Left colon (tissue), 2 donors: ENCODE data around the gene SLC4A8. TPM values are rescaled to one million over a fixed set of nuclear protein-coding genes. Genes with fewer than 3 reads are reported as not detected.

ENCODE experiments used
- ATAC-seq: fragments of 200-7000 bp; cut with Tn5 transposase; one replicate; pipeline ENCODE4 v1.9.1; 2020; ENCODE audit warnings: mild to moderate bottlenecking, moderate library complexity
- DNase-seq, 2 donors: peaks; one replicate each; pipeline ENCODE4 v3.0.0-alpha.2; 2020
- intact Hi-C, 2 donors: fragments of 100-400 bp; cut with DNase I in 1 of 2; cut with micrococcal nuclease in 1 of 2; formaldehyde crosslinking; loops; one replicate each; pipeline versions ENCODE4 v1.11.2 to v1.14.0; 2022; cut with DNase I, micrococcal nuclease
- long read RNA-seq: library from polyadenylated mRNA; unstranded; transcript quantifications from one replicate; pipeline ENCODE4 v2.0.0, GENCODE V29; 2021
- total RNA-seq, 2 donors: library from RNA; stranded (reverse); fragmentation: NEBNext Ultra II Directional; extraction: Animal tissue kit (Norgen Biotek cat#: 25700); gene quantifications; one replicate each; pipeline ENCODE4 v1.2.1, GENCODE V29; 2021
- donor health status: DM: no; HTN: no; CAD: no.
- donor health status: DM: yes; HTN: yes; CAD: no.

SLC4A8 gene
- 1 to 10 TPM in 1 of 2 donors, under 1 TPM in 1; 0.67 to 1.8 TPM for total RNA-seq
- long read RNA-seq: 0 reads

GRCh38 chr12:51424662-51425539, at the start of gene SLC4A8:
Gene SLC4A8 (plus strand): TSS chr12:51424831. CDS start chr12:51424988, 157 bp downstream.
- peak; percentile 76 to 85 for DNase-seq
- peak; percentile 86 for ATAC-seq
- intact Hi-C loops: loop anchor here in 1 of 2 donors (10.0 kb wide), 1 partner anchor 110 kb away; no protein-coding TSS in a partner anchor

GRCh38 chr12:51374856-51375255, 49.8 kb upstream of the SLC4A8 start:
- DNase-seq: no peak
- ATAC-seq: no peak
- intact Hi-C loops: no loop called here

GRCh38 chr12:51377099-51377984, 47.3 kb upstream of the SLC4A8 start:
- intact Hi-C loops: no loop called here
- no peak for DNase-seq
- ATAC-seq: no peak

- no peak for DNase-seq
- intact Hi-C loops: no loop called here
- no peak for ATAC-seq
Observed at GRCh38 chr12:51378749-51379148, 45.9 kb upstream of the SLC4A8 start.

GRCh38 chr12:51379571-51379970, 45.1 kb upstream of the SLC4A8 start:
- intact Hi-C loops: no loop called here
- DNase-seq: no peak
- no peak for ATAC-seq

- intact Hi-C loops: no loop called here
- DNase-seq: no peak
- ATAC-seq: no peak
Observed at GRCh38 chr12:51381226-51382079, 43.2 kb upstream of the SLC4A8 start.

- ATAC-seq (no peak), DNase-seq (no peak)
- intact Hi-C loops: no loop called here
Observed at GRCh38 chr12:51382173-51382572, 42.5 kb upstream of the SLC4A8 start.

GRCh38 chr12:51383269-51383905, 41.2 kb upstream of the SLC4A8 start:
- no peak for DNase-seq
- ATAC-seq: no peak
- intact Hi-C loops: no loop called here

- DNase-seq: no peak
- ATAC-seq: no peak
- intact Hi-C loops: no loop called here
Observed at GRCh38 chr12:51386351-51386750, 38.3 kb upstream of the SLC4A8 start.

GRCh38 chr12:51388069-51388799, 36.4 kb upstream of the SLC4A8 start:
- intact Hi-C loops: no loop called here
- ATAC-seq (no peak), DNase-seq (peak in 1 of 2 donors; percentile 28)

GRCh38 chr12:51388846-51389245, 35.8 kb upstream of the SLC4A8 start:
- no peak for ATAC-seq
- intact Hi-C loops: no loop called here

GRCh38 chr12:51389302-51389999, 35.2 kb upstream of the SLC4A8 start:
- DNase-seq: peak in 1 of 2 donors; percentile 32
- ATAC-seq: peak; percentile 53
- intact Hi-C loops: no loop called here

More at GRCh38 chr12:51388846-51389245, 35.8 kb upstream of the SLC4A8 start:
- DNase-seq: no peak

GRCh38 chr12:51390457-51390856, 34.2 kb upstream of the SLC4A8 start:
- no peak for ATAC-seq
- intact Hi-C loops: no loop called here
- peak in 1 of 2 donors; percentile 14 for DNase-seq

GRCh38 chr12:51390891-51391282, 33.7 kb upstream of the SLC4A8 start:
- peak; percentile 33 for ATAC-seq
- intact Hi-C loops: no loop called here
- peak in 1 of 2 donors; percentile 55 for DNase-seq

- DNase-seq (peak; percentile 80 to 87), ATAC-seq (peak; percentile 83)
- intact Hi-C loops: no loop called here
Observed at GRCh38 chr12:51391283-51392123, 33.1 kb upstream of the SLC4A8 start, which contains the start of gene GALNT6. Gene GALNT6 (minus strand): TSS chr12:51391406. CDS start chr12:51379781, 11,625 bp downstream.
